NCI-H446 (cell line): ENCODE data around the gene KLF7.

Source experiments
- DNase-seq, 2 experiments: peaks; one replicate each; lab custom pipeline; 2025; lab: John Stamatoyannopoulos, UW

The KLF7 gene

DNA sequence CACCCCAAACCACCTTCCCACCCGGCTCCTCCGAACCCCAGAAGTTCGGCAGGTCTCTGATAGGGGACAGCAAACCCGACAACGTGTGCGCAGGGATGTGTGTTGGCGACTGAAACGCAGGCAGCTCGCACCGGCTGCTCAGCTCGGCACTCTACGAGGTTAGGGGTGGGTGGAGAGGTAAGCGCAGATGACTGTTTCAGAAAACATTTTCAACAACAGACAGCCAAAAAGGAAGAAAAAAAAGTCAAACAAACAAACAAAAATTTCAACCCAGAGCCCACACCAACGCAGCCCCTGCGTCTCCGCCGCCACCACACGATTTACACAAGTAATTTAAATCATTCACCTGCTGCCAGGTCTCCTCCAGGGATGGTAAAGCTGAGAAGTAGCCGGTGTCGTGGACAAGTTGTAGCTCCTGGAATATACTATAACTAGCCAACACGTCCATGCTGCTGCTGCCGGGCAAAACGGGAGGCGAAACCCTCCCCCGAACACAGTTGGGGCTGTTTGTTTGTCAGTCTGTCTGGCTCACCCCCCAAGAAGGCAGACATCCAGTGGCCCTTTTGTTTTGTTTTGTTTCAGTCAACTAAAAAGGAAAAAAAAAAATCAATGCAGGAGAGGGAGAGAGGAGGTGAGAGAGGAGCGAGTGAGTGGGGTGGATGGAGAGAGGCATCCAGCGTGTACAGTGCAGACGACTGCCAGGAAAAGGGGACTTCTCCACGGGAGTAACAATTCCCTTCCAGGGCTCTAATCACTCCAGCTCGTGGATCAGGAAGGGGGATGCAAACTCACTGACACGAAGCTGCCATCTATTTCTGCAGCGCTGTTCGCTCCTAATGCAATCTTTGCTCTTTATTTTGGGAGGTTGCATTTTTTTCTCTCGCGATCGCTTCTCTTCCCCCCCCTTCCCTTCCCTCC lies at the start of gene KLF7:
KLF7 (minus strand) TSS at position 828 of the 918 bp plus-strand sequence; CDS start at position 448, 380 bp downstream.
- DNase-seq = peak in 1 of 2 experiments; percentile 69

GRCh38 chr2:207215308-207215707 lies 49.6 kb upstream of the KLF7 start:
- no peak for DNase-seq

GRCh38 chr2:207214446-207214845 lies 48.7 kb upstream of the KLF7 start:
- no peak for DNase-seq

GRCh38 chr2:207206011-207206410 lies 40.3 kb upstream of the KLF7 start:
- DNase-seq = peak; percentile 32 to 55

GRCh38 chr2:207205173-207205957 lies 39.6 kb upstream of the KLF7 start:
- DNase-seq = no peak

- no peak for DNase-seq
Measured at GRCh38 chr2:207203056-207203455, 37.3 kb upstream of the KLF7 start.

GRCh38 chr2:207202645-207203044 lies 36.9 kb upstream of the KLF7 start:
- no peak for DNase-seq

GRCh38 chr2:207201416-207201815 lies 35.7 kb upstream of the KLF7 start:
- no peak for DNase-seq

DNA sequence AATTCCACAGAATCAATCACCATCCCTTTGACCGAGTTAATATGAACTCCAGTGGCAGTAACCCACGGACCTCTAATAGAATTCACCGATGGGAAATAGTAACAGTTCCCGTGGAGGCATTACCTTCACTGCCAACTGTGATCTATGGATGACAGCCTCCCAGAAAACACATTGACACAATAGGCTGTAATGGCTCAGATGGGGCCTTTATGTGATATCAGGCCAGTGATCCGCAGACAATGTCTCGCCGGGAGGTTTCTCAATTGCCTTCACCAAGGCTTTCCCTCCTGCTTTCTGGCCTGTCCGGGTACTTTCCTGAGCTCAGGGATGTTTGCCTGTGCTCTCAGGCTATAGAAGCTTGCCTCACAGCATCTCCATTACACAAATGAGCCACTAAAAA lies 34.4 kb upstream of the KLF7 start:
- no peak for DNase-seq

DNA sequence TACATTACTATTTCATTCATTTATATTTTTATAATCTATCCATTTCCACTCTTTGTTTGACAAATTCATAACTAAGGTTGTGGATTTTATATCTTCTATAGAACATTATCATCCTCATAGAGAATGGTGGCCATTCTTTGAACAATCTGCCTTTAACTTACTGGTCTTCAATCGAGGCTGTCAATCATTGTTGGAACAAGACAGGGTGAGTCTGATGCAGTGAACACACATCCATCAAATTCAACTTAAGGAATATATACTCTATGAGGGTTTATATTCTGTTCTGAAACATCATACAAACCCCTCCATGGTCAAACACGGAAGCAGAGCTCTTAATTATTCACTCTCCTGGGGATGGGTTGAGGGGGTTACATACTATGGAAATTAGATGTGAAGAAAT lies 28.3 kb upstream of the KLF7 start:
- no peak for DNase-seq

DNA sequence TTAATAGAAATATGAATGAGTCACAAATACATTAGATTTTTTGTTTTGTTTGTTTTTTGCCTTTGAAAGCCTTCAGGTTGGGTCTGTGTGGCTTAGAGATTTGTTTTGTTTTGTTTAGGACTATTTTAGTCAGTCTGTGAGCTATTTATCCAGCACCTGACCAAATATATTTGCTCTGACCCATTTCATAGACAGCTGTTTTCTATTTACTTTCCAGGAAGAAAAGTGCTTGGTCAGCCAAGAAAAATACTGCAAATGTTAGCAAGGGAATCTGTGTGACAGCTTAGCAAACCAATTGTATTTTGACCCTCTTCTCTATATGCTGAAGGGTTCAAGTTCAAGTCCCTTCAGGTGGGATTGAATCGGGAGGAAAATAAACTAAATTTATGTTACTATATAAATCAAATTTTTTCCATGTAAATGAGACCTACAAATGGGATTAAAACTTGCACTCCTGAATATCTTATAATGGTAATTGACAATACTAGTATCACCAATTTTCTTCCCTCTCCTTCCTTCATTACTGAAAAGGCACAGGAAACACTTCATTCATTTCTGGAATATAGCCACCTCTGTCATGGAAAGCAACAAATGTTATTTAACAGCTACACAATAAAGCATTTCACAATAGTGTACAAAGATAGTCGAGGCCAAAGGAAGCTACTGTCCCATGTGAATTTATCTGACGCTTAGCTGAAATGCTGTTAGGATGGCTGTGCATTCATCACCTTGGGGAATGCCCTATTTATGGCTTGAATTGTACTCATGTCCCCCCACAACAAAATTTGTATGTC lies 23.1 kb upstream of the KLF7 start:
- DNase-seq = peak in 1 of 2 experiments; percentile 45

DNA sequence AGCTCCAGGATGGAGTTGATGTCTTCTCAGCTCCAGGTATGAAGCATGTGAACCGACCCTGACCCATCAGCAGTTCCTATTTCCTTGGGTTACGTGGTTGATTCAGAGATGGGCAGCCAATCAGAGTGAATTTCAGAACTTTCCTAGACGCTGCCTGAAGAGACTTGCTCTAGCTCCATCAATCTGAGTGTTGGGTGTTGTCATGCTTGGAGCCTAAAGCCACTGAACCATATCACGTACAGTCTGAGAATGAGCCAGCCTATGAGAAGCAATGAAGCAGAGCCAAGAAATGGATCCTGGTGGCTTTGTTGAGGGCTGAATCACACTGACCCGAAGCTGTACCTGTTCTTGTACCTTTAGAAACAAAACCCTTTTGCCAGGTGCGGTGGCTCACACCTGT lies 19.6 kb upstream of the KLF7 start:
- DNase-seq = no peak

DNA sequence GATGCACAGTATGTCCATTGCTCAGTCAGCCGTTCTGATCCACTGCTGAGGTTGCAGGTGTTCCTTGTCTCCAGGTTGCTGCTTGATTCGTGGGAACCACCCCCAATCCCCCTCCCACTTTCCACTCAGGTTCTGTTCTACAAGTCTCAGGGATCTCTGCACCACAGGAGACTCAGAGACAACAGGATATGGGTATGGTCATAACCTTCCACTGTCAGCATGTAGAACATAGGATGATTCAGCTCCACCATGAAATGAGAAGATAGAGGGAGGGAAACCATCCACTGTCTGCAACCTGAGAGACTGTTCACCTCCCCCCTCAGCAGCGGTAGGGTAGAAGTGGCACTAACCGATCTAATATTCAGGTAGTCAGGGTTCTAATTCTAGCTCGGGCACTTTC lies 19.0 kb upstream of the KLF7 start:
- DNase-seq = no peak

DNA sequence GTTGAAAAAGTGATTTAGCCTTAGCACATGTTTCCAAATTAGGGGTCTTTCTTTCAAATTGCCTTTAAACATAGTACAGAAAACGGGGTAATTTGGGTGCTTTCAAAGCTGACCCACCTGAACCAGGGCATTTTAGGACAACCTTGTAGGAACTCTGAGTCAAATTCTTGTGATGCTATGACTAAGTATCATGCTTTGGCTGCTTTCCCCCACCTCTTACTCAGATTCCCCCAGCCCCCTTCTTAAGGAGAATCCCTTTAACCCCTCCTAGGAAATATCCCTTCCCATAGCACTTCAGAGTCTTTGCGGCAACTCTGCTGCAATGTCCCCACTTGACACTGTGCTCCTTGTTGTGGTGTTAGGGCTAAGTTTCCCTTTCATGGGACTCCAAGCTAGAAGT lies 18.6 kb upstream of the KLF7 start:
- no peak for DNase-seq

DNA sequence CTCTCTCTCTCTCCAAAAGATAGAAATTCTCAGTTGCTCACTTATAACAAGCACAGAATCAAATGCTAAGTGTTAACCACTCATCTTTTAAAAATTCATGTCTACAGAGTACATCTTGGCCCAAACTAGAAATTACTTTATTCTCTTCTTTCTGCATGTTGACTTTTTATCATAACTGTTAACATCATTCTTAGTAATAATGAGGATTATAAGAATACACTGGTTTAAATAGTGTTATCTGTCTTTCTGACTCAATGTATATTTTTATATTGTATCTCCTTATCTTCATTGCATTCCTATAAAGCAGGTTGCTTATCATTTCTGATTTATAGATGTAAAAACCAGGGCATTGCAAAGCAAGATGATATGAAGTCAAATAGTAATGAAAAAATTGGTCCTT lies 17.8 kb upstream of the KLF7 start:
- DNase-seq = no peak

- no peak for DNase-seq
Measured at GRCh38 chr2:207182911-207183310, 17.2 kb upstream of the KLF7 start.

- DNase-seq = no peak
Measured at GRCh38 chr2:207181526-207182274, 16.0 kb upstream of the KLF7 start.

- no peak for DNase-seq
Measured at GRCh38 chr2:207180741-207181140, 15.0 kb upstream of the KLF7 start.

- DNase-seq = no peak
Measured at GRCh38 chr2:207176247-207176646, 10.5 kb upstream of the KLF7 start.

- no peak for DNase-seq
Measured at GRCh38 chr2:207173641-207174040, 7.9 kb upstream of the KLF7 start.

DNA sequence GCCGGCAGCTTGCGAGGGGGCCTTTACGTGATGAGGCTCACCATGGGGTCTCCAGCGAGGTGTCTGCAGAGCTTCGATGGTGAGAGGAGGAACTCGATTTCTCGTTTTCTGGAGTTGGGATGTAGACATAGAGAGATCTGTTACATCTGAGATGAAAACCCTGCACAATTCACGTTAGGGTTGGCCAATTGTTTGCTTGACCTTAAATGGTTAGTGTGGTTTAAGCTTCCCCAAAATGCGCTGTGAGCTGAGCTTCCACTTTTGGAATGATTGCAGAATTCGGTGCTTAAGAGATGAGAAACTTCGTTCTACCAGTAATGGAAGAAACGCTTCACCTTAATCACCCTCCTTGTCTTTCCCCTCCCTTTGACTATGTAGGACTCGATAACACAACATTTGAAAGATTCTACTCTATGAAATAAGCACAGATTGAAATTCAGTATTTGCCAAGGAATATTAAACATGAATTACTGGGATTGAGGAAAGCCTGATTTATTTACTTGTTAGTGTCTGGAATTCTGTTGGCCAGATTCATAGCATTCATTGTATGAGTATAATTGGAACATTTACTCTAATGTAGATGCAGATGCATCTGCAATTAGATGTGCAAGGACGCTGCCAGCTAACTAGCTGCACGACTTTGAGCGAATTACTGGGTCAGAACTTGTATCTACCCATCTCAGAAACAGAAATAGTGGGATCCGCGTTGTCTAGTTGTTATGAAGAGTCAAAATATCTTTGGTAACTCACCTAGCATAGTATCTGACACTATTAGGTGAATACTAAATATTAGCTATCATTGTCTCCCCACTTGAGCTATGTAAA lies 1.6 kb upstream of the KLF7 start:
- peak; percentile 75 to 76 for DNase-seq
